GM12873 (cell line): ENCODE results near the gene MYBPHL.

ENCODE experiments used
- TF ChIP-seq, protein P1 (sequence below): IDR thresholded peaks from 2 replicates; pipeline ENCODE4 v1.5.1; 2012; ENCODE audit warnings: low read depth, mild to moderate bottlenecking, moderate library complexity, low read length, control low read depth; ENCODE audit not compliant: insufficient read depth; ENCODE audit errors: missing control alignments

MYBPHL gene

DNA sequence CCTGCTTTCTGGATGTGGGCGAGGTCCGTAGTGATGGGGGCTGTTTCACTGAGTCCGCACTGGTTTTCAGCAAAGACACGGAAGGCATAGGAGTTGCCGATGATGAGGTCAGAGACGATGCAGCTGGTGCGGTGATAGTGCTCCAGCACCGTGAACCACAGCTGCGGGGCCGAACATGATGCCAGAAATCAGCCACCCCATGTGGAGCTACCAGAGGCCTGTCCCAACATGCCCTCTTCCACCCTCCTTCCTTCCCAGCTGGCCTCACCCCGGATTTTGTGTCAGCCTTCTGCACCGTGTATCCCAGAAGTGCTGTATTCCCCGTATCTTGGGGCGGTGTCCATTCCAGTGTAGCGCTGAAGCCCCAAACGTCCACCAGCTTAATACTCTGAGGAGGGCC lies 10.0 kb downstream of the MYBPHL start:
- TF ChIP-seq, protein P1, sequence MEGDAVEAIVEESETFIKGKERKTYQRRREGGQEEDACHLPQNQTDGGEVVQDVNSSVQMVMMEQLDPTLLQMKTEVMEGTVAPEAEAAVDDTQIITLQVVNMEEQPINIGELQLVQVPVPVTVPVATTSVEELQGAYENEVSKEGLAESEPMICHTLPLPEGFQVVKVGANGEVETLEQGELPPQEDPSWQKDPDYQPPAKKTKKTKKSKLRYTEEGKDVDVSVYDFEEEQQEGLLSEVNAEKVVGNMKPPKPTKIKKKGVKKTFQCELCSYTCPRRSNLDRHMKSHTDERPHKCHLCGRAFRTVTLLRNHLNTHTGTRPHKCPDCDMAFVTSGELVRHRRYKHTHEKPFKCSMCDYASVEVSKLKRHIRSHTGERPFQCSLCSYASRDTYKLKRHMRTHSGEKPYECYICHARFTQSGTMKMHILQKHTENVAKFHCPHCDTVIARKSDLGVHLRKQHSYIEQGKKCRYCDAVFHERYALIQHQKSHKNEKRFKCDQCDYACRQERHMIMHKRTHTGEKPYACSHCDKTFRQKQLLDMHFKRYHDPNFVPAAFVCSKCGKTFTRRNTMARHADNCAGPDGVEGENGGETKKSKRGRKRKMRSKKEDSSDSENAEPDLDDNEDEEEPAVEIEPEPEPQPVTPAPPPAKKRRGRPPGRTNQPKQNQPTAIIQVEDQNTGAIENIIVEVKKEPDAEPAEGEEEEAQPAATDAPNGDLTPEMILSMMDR = no peak

DNA sequence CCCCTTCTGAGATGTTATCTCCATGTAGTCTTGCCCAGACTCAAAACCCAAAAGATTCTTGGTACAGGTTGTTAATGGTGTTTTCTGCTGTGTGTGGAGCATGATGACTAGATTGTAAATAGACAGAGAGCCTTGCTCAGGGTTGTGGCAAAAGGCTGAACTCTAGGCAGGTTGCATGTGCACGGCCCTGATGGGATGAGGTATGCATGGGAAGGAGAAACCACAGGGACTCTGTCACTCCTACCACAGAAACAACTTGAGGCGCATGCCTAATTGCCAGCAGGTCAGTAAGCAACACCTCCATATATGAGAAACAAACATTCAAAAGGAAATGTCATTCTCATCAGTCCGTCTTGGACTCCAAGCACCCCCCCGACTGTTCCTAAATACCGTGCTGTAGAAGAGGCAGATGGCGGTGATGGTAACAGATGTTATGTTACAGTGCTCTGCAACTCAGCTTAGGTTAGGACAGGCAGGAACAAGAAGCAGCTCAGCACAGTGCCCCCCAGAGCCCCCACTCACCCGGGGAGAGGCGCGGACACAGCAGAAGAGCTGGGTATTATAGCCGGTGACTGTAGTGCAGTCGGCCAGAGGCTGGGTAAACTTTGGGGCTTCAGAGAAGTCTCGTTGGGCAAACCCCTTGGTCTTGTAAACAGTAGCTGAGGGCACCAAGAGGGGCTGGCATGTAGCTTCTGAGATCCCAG lies 10.9 kb downstream of the MYBPHL start:
- TF ChIP-seq, protein P1 = no peak

DNA sequence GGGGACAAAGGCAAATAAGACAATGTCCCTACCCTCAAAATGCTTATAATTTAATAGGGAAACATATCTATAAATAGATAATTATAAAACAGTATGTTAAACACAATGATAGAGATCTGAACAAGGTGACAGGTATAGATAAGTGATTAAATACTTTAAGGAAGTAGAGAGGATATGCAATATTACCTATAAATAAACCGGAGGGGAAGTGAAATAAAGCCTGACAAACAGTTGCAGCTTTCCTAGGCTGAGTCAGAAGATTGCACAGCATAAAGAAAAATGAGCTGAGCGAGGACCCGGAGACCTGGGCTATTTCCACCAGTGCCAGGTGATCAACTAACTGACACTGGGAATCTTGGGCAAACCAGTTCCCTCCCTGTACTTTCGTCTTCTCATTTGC lies 12.3 kb downstream of the MYBPHL start:
- TF ChIP-seq, protein P1 = no peak

DNA sequence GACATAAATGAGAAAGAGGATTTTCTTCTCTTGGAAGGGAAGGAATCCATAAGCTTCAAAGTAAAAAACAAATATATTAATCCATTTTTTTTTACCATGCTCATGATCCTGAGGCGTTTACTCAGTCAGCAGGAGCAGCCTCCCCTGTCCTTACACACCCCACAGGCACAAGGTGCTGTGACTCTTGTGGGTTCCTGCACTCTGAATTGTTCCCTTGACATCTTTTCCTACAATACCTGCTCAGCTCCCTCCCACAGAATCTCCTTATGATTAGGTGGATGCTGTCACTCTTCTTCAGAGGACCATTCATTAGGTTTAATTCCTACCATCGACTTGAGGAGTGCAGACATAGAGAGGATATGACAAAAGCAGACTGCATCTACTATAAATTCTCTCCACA lies 13.8 kb downstream of the MYBPHL start:
- TF ChIP-seq, protein P1 = no peak

DNA sequence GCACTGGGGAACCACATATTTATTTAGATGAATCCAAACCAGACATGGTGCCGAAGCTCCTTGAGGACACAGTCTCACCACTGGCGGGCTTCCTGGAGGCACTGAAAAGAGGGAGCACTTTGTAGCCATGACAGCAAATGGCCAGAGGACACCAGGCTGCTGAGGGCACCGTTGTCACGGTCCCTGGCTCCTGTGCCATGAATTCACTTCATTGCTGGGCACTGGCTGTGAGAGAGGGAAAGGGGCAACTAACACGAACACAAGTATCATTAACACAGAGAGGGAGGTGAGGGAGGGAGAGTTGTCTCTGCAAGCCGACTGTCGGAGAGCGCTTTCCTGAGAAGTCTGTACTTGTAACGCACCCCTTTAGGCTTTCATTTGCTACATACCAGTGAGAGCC lies 14.4 kb downstream of the MYBPHL start:
- TF ChIP-seq, protein P1 = no peak

- TF ChIP-seq, protein P1 = no peak
These were observed 15.8 kb downstream of the MYBPHL start for GRCh38 chr1:109290998-109291397.

GRCh38 chr1:109290137-109290536 lies 16.7 kb downstream of the MYBPHL start:
- TF ChIP-seq, protein P1 = no peak
